ENCODE measurements around the gene CDK2AP2.

DNA sequence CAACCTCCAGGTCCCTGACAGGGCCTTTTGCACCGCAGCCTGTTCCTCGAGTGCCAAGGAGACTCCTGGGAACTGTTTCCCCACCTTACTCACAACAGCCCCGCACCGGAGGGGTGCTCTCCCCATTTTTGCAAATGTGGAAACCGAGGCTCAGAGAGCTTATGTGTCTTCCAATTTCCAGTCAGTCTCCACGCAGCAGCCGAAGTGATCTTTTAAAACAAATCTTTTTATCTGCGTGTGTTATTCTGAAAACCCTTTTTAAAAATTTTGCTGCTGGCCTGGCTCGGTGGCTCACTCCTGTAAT is 38.5 kb downstream of the CDK2AP2 start:
- no peak for TF ChIP-seq EZH2 (IDR thresholded peaks at IDR 0.05; ENCODE audit: borderline replicate concordance, low read length)
- TF ChIP-seq, protein P1, sequence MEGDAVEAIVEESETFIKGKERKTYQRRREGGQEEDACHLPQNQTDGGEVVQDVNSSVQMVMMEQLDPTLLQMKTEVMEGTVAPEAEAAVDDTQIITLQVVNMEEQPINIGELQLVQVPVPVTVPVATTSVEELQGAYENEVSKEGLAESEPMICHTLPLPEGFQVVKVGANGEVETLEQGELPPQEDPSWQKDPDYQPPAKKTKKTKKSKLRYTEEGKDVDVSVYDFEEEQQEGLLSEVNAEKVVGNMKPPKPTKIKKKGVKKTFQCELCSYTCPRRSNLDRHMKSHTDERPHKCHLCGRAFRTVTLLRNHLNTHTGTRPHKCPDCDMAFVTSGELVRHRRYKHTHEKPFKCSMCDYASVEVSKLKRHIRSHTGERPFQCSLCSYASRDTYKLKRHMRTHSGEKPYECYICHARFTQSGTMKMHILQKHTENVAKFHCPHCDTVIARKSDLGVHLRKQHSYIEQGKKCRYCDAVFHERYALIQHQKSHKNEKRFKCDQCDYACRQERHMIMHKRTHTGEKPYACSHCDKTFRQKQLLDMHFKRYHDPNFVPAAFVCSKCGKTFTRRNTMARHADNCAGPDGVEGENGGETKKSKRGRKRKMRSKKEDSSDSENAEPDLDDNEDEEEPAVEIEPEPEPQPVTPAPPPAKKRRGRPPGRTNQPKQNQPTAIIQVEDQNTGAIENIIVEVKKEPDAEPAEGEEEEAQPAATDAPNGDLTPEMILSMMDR (IDR thresholded peaks at IDR 0.05; ENCODE audit: low read length), result no peak; the same call in 1 of the 2 replicates
